HepG2 (cell line): ENCODE measurements around the gene CNPPD1. TPM values are rescaled to one million over a fixed set of nuclear protein-coding genes. Genes with fewer than 3 reads are reported as not detected.

Experiments used
- ATAC-seq: fragments of 200-7000 bp; cut with Tn5 transposase; 3 replicates; pipeline ENCODE4 v1.9.1; 2020; ENCODE audit warnings: mild to moderate bottlenecking, moderate library complexity
- BruUV-seq: library from RNA; stranded (reverse); fragments of 400-500 nt; replicated peaks from 2 replicates; lab custom pipeline; 2021; lab: Mats Ljungman, UMichigan
- CTCF ChIA-PET: fragments of 300-600 bp; formaldehyde crosslinking; extraction: SDS; loops from one replicate; lab custom pipeline; 2021; ENCODE audit warnings: low total read pairs, inconsistent platforms, low intra/inter-chr PET ratio; lab: Yijun Ruan, JAX
- POLR2A ChIA-PET: fragments of 350-600 bp; sonication (Branson Sonifier 250); formaldehyde crosslinking; loops from one replicate; lab custom pipeline; 2020; ENCODE audit warnings: antibody characterized with exemption, inconsistent platforms; lab: Yijun Ruan, JAX
- DNase-seq: peaks from one replicate; pipeline ENCODE4 v3.0.0-alpha.2; 2015; ENCODE audit warnings: low spot score
- FAIRE-seq: peaks from 3 replicates; lab custom pipeline; 2011; peaks lifted over from hg19 to GRCh38; lab: Jason Lieb, UNC
- H2AFZ ChIP-seq: one replicate; pipeline ENCODE4 v1.6.1; 2011; ENCODE audit warnings: low read length, inconsistent platforms
- H3K27ac ChIP-seq: fragments of 300-600 bp; 3 replicates; pipeline ENCODE4 v1.8.0; 2011; ENCODE audit warnings: mixed run types, mild to moderate bottlenecking, mixed read lengths, low read length, inconsistent platforms; ENCODE audit not compliant: insufficient read depth; ENCODE audit errors: extremely low read length
- H3K27me3 ChIP-seq, 2 experiments: fragments of 200-600 bp in 1 of 2; 2 replicates in 1 of 2; 3 replicates in 1 of 2; pipeline versions ENCODE4 v1.6.0 to v1.8.0; 2011; ENCODE audit warnings: low read length in 2 of 2, mild to moderate bottlenecking in 2 of 2, moderate library complexity in 2 of 2, inconsistent platforms in 1 of 2; ENCODE audit not compliant: insufficient read depth in 2 of 2, control insufficient read depth in 1 of 2
- H3K36me3 ChIP-seq, 2 experiments: fragments of 200-600 bp in 1 of 2; replicated peaks in 1 of 2; 2 replicates in 1 of 2; 3 replicates in 1 of 2; pipeline versions ENCODE4 v1.5.1 to v1.8.0; 2011; ENCODE audit warnings: low read length in 2 of 2, inconsistent platforms in 1 of 2; ENCODE audit not compliant: insufficient read depth in 2 of 2, control insufficient read depth in 1 of 2
- H3K4me1 ChIP-seq: 2 replicates; pipeline ENCODE4 v1.5.1; 2012; ENCODE audit warnings: low read length, inconsistent platforms; ENCODE audit not compliant: insufficient read depth
- H3K4me2 ChIP-seq: 2 replicates; pipeline ENCODE4 v1.6.0; 2011; ENCODE audit warnings: low read depth, low read length, inconsistent platforms
- H3K4me3 ChIP-seq, 3 experiments: fragments of 200-600 bp in 1 of 3; sonication (generic), shearing (Covaris generic) in 1 of 3; replicated peaks in 1 of 3; 2 replicates each; pipeline ENCODE4 v1.5.1; 2011 to 2016; ENCODE audit warnings: low read length in 3 of 3, inconsistent platforms in 2 of 3, low read depth in 2 of 3, mild to moderate bottlenecking in 2 of 3, control low read depth in 1 of 3, mixed read lengths in 1 of 3; ENCODE audit not compliant: insufficient read depth in 1 of 3
- H3K79me2 ChIP-seq: one replicate; pipeline ENCODE4 v1.6.1; 2011; ENCODE audit warnings: low read length, inconsistent platforms; ENCODE audit not compliant: insufficient read depth
- H3K9ac ChIP-seq: 2 replicates; pipeline ENCODE4 v1.6.0; 2011; ENCODE audit warnings: mild to moderate bottlenecking, low read depth, low read length, inconsistent platforms; ENCODE audit not compliant: insufficient read depth
- H3K9me3 ChIP-seq: 2 replicates; pipeline ENCODE4 v1.5.1; 2012; ENCODE audit warnings: mild to moderate bottlenecking, low read length
- H4K20me1 ChIP-seq: 2 replicates; pipeline ENCODE4 v1.6.0; 2011; ENCODE audit warnings: inconsistent platforms, mild to moderate bottlenecking, low read length, moderate library complexity; ENCODE audit not compliant: insufficient read depth
- AHDC1 ChIP-seq: sonication (generic); formaldehyde crosslinking; IDR thresholded peaks from 2 replicates; pipeline ENCODE4 v1.5.1; 2020; ENCODE audit warnings: mild to moderate bottlenecking, missing genetic modification reagents, borderline replicate concordance
- ASH2L ChIP-seq: fragments of 300-600, 200-600 bp; sonication (generic); IDR thresholded peaks from 2 replicates; pipeline ENCODE4 v1.7.0; 2017; ENCODE audit warnings: low read depth, mild to moderate bottlenecking, moderate library complexity, mixed read lengths, low read length; ENCODE audit not compliant: insufficient read length
- EP300 ChIP-seq, 3 experiments: sonication (generic) in 1 of 3; formaldehyde crosslinking in 1 of 3; IDR thresholded peaks; 2 replicates each; pipeline versions ENCODE4 v1.5.1 to v1.6.1; 2011 to 2020; ENCODE audit warnings: low read depth in 2 of 3, low read length in 2 of 3, borderline replicate concordance in 1 of 3, improper control_type of control experiment in 1 of 3, mild to moderate bottlenecking in 1 of 3, missing genetic modification reagents in 1 of 3, moderate library complexity in 1 of 3
- IRF1 ChIP-seq: sonication (generic); formaldehyde crosslinking; IDR thresholded peaks from 2 replicates; pipeline ENCODE4 v1.4.0; 2020; ENCODE audit warnings: low read depth, mild to moderate bottlenecking, missing genetic modification reagents
- ZFP82 ChIP-seq: sonication (generic); formaldehyde crosslinking; IDR thresholded peaks from 2 replicates; pipeline ENCODE4 v1.5.1; 2020; ENCODE audit warnings: mild to moderate bottlenecking, missing genetic modification reagents, borderline replicate concordance
- ZNF207 ChIP-seq: fragments of 450-650 bp; IDR thresholded peaks from 2 replicates; pipeline ENCODE4 v1.6.1; 2016; ENCODE audit warnings: antibody characterized with exemption, borderline replicate concordance
- ZNF333 ChIP-seq: sonication (generic); formaldehyde crosslinking; IDR thresholded peaks from 2 replicates; pipeline ENCODE4 v1.4.0; 2020; ENCODE audit warnings: mild to moderate bottlenecking, missing genetic modification reagents, borderline replicate concordance
- ZSCAN9 ChIP-seq: IDR thresholded peaks from 2 replicates; pipeline ENCODE4 v1.6.1; 2016; ENCODE audit warnings: borderline replicate concordance
- WGBS: methylation state at CpG from one replicate; pipeline ENCODE4 v1.1.6; 2017; ENCODE audit warnings: low lambda C conversion rate; 5-methylcytosine and 5-hydroxymethylcytosine counted together
- in situ Hi-C: cut with HindIII; loops from 2 replicates; pipeline ENCODE4 v1.10.0; 2017; ENCODE audit warnings: low pct_unique_long_range_greater_than_20kb; ENCODE audit not compliant: extremely low pct_ligation_motif_present
- intact Hi-C: fragments of 100-400 bp; cut with micrococcal nuclease; formaldehyde crosslinking; loops from one replicate; pipeline ENCODE4 v1.10.0; 2022; ENCODE audit not compliant: unreplicated experiment
- polyA plus RNA-seq, 8 experiments: library from polyadenylated mRNA; depleted of rRNA in 3 of 8; stranded (reverse) in 7 of 8; unstranded in 1 of 8; fragments of >200 nt; fragmentation: Illumina TruSeq in 4 of 8; extraction: Trizol in 4 of 8; gene quantifications; 2 replicates each; pipeline versions ENCODE4 v1.2.1 to v1.2.3, GENCODE V29; 2011 to 2016; ENCODE audit warnings: low read depth in 4 of 8, missing spikeins in 1 of 8, mixed read lengths in 1 of 8; ENCODE audit not compliant: insufficient read depth in 1 of 8
- total RNA-seq, 5 experiments: library from RNA; depleted of rRNA; stranded (reverse); fragments of >200 nt; fragmentation: Illumina TruSeq; extraction: Trizol; gene quantifications; 2 replicates each; pipeline ENCODE4 v1.2.3, GENCODE V29; 2016; ENCODE audit warnings: low read depth in 1 of 5
- TF ChIP-seq, protein P1 (sequence below): sonication (generic); formaldehyde crosslinking; IDR thresholded peaks from 2 replicates; pipeline ENCODE4 v1.4.0; 2020; ENCODE audit warnings: mild to moderate bottlenecking, missing genetic modification reagents, borderline replicate concordance

CNPPD1 gene
- total and polyA plus RNA-seq, 2 of the 13 experiments (the other 11 are each of a cell fraction or from before 2014, with no cell fraction given), result 35.5 to 49.4 TPM

DNA sequence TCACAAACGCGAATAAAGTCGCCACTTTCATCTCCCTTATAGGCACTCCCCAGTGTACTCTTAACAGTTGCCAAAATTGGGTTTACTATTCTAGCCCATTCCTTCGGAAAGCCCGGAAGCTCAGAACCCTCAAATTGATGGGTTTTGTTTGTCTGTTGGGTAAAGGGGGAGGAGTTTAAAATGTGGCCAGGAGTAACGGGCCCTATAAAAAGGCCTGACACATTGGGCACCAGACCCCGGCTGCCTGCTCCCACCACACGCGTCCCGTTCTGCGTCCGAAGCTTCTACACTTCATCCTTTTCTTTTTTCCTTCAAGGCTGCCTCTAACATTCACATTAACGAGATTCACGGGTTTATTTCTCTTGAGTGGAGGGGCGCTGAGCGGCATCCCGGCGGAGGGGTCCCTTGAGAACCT, 16.9 kb downstream of the CNPPD1 start (continued):
- TF ChIP-seq AHDC1 (CRISPR knock-in tag) (peak; percentile 56; the same call in 1 of the 2 replicates), ZFP82 (CRISPR knock-in tag) (0 out of 2 replicates have a peak, but pooled peaks have one; percentile 19), ZNF207 (no peak)

- Histone ChIP-seq H3K27ac (no peak overlapping the region), H3K4me1 (peaks cover 18% of the 10 kb centered on the region), H3K79me2 (no peaks in the 10 kb centered on the region), H2AFZ (no peak overlapping the region), H3K9ac (no peak overlapping the region), H3K36me3 (peaks cover 5 to 21% of the 10 kb centered on the region in 2 experiments), H4K20me1 (no peaks in the 10 kb centered on the region), H3K9me3 (no peaks in the 10 kb centered on the region), H3K27me3 (no peaks in the 10 kb centered on the region), H3K4me3 (no peak overlapping the region), H3K4me2 (no peak overlapping the region)
- POLR2A ChIA-PET, result interaction anchor here (1.1 to 2.9 kb wide), 2 partner anchors 50 to 53 kb away, joined by 3 to 14 read pairs; no protein-coding TSS in a partner anchor
- DNase-seq (no peak), ATAC-seq (no peak), FAIRE-seq (no peak)
- intact Hi-C loops (no loop called here), in situ Hi-C loops (loop anchor here (5.0 kb wide), 1 partner anchor 101 kb away; no protein-coding TSS in a partner anchor)
- 81% methylated on average over 3 of the region's 3 CpGs for WGBS
- CTCF ChIA-PET, result interaction anchor here (3.2 to 4.4 kb wide), 2 partner anchors 53 to 137 kb away, joined by 28 to 50 read pairs; no protein-coding TSS in a partner anchor
- BruUV-seq, result no TSS peak
- TF ChIP-seq EP300 (IDR thresholded peaks at IDR 0.05; ENCODE audit: low read depth in 2 of 2, low read length in 2 of 2) (no peak), EP300 (CRISPR knock-in tag; IDR thresholded peaks at IDR 0.05; ENCODE audit: borderline replicate concordance) (no peak), ZSCAN9 (CRISPR knock-in tag) (no peak), ZNF333 (CRISPR knock-in tag) (no peak), ASH2L (no peak), IRF1 (no peak)
- TF ChIP-seq, protein P1, sequence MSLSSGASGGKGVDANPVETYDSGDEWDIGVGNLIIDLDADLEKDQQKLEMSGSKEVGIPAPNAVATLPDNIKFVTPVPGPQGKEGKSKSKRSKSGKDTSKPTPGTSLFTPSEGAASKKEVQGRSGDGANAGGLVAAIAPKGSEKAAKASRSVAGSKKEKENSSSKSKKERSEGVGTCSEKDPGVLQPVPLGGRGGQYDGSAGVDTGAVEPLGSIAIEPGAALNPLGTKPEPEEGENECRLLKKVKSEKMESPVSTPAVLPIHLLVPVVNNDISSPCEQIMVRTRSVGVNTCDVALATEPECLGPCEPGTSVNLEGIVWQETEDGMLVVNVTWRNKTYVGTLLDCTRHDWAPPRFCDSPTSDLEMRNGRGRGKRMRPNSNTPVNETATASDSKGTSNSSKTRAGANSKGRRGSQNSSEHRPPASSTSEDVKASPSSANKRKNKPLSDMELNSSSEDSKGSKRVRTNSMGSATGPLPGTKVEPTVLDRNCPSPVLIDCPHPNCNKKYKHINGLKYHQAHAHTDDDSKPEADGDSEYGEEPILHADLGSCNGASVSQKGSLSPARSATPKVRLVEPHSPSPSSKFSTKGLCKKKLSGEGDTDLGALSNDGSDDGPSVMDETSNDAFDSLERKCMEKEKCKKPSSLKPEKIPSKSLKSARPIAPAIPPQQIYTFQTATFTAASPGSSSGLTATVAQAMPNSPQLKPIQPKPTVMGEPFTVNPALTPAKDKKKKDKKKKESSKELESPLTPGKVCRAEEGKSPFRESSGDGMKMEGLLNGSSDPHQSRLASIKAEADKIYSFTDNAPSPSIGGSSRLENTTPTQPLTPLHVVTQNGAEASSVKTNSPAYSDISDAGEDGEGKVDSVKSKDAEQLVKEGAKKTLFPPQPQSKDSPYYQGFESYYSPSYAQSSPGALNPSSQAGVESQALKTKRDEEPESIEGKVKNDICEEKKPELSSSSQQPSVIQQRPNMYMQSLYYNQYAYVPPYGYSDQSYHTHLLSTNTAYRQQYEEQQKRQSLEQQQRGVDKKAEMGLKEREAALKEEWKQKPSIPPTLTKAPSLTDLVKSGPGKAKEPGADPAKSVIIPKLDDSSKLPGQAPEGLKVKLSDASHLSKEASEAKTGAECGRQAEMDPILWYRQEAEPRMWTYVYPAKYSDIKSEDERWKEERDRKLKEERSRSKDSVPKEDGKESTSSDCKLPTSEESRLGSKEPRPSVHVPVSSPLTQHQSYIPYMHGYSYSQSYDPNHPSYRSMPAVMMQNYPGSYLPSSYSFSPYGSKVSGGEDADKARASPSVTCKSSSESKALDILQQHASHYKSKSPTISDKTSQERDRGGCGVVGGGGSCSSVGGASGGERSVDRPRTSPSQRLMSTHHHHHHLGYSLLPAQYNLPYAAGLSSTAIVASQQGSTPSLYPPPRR, result no peak
These were observed 18.1 kb downstream of the CNPPD1 start for GRCh38 chr2:219158586-219158985.
